HG03039 (cell line): ENCODE data around the gene PI16.

Experiments
- ATAC-seq: cut with Tn5 transposase; IDR thresholded peaks from one replicate; pipeline ENCODE4 v1.9.1; 2021; ENCODE audit warnings: mild to moderate bottlenecking, moderate library complexity; ENCODE audit not compliant: unreplicated experiment

PI16 gene

GRCh38 chr6:36955136-36955535 is 598 bp downstream of the PI16 start:
- ATAC-seq: no peak

DNA sequence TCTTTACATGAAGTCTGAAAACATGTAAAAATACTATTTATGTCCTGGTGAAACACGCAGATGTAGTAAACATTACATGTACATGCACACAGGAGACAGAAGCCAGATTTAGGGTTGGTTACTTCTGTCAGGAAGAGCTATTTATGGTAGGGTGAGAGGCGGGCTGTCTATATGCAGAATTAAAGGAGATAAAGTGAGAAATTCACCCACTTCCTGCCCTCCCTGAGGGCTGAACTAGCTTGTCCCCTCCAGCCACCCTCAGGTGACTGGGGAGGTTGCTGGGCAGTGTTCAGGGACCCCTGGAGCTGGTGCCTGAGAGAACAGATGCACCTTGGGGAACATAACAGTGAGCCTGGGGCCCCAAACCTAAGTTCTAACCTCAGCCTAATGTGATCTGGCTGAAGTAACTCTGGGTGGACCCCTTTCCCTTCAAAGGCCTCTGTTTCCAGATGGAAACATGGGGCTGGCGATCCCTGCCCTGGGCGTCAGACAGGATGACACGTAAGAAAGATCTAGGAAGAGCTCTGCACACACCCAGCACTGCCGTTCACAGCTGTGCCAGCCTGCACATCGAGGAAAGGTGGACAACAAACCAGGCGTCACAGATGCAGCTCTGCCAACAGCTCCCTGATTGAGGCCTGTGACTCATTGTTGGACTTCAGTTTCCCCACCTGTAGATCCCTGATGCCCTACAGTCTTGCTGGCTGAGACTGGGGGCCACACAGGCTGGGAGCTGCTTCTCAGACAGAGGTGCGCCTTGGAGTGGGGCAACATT is 1.3 kb downstream of the PI16 start:
- ATAC-seq: no peak

GRCh38 chr6:36956446-36956820 is 1.9 kb downstream of the PI16 start:
- ATAC-seq: no peak

- no peak for ATAC-seq
These were observed 3.3 kb downstream of the PI16 start for GRCh38 chr6:36957773-36958271.

DNA sequence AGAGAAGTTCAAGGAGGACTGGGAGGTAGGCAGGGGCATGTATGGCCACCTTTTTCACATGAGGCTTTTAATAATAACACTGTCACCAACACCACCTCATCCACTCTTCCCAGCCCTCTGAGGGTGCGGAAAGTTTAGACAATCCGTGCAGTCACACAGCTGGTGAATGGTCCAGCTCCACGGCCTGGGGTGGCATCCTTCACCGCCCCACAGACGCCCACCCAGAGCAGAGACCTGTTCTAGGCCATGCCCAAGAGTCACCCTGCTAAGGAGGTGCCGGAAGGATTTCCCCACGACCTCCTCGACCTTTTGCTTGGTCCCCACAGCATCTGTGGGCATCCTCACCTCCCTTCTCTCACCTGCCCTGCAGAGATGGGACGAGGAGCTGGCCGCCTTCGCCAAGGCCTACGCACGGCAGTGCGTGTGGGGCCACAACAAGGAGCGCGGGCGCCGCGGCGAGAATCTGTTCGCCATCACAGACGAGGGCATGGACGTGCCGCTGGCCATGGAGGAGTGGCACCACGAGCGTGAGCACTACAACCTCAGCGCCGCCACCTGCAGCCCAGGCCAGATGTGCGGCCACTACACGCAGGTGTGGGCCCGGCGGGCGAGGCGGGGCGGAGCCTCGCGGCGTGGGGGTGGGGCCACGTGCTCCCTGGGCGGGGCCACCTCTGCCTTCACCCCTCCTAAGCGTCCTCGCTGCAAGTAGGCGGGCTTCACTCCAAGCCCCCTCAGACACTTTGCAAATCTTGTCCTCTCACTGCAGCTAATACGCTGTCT is 4.4 kb downstream of the PI16 start:
- no peak for ATAC-seq

- ATAC-seq: no peak
These were observed 5.2 kb downstream of the PI16 start for GRCh38 chr6:36959555-36960250.

DNA sequence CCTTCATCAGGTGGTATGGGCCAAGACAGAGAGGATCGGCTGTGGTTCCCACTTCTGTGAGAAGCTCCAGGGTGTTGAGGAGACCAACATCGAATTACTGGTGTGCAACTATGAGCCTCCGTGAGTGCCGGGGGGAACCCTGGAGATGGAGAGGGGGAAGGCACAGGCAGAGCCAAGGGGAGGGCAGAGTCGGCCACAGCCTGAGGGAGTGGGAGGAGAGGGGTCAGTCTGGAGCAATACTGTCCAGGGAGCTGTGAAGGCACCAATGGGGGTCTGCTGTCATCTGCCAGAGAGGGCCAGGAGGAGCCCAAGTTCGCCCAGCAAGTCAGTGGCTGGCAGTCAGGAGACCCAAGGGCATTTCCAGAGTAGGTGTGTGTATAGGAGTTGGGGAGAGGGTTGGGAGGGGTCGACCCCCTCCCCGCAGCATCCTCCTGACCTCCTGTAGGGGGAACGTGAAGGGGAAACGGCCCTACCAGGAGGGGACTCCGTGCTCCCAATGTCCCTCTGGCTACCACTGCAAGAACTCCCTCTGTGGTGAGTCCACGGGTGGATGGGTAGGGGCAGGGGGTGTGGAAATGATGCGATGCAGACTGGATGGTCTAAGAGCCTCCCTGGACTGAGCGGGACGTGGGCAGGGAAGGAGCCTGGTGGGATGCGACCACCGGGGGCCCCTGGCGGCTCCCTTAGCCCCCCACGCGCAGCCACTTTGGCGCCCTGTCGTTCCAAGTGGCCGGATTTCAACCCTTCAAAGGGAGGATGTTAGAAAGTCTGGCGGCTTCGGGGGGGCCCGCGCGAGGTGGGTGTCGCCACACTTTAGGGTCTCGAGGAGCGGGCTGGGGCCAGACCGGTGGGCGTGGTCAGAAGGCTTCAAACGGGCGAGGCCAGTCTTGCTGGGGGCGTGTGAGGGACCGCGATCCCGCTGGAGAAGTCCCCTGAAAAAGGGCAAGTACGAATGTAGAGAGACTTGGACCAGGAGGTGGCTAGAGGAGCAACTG is 7.2 kb downstream of the PI16 start:
- no peak for ATAC-seq

- ATAC-seq: no peak
These were observed 8.3 kb downstream of the PI16 start for GRCh38 chr6:36962874-36963273.

GRCh38 chr6:36963451-36964290 is 9.1 kb downstream of the PI16 start:
- ATAC-seq: no peak

- no peak for ATAC-seq
These were observed 9.8 kb downstream of the PI16 start for GRCh38 chr6:36964349-36964748.

GRCh38 chr6:36964908-36965307 is 10.4 kb downstream of the PI16 start:
- ATAC-seq: no peak

GRCh38 chr6:36967301-36967700 is 12.8 kb downstream of the PI16 start:
- no peak for ATAC-seq

GRCh38 chr6:36967757-36968156 is 13.2 kb downstream of the PI16 start:
- ATAC-seq: no peak

DNA sequence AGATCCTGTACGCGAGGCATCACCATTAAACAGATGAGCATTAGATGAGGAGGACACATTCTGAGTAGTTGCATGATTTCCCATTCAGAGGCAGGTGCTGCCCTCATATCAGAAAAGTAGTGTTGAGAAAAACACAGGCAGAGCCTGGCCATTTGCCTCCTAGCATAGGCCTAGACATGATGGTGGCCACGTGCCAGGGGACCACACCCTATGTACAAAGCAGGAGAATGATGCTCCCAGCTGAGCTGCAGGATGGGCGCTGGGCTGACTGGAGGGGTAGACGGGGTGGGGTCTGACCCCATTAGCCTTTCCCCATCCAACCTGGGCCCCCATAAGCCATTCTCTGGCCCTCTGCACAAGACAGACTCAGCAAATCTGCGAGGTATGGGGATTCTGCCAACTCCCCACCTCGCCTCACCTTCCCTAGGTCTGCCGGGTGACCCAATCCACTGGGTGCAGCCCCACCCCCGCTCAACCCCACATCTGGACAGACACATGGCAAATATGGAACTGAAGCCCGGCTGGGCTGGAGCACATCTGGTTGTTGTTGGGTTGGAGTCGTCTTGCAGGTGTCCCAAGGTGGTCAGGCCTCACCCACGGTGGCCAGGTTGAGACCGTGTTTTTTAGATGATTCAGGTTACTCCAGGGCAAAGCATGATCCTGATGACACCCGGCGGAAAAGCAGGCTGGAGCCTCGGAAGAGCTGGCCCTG is 13.9 kb downstream of the PI16 start:
- no peak for ATAC-seq

GRCh38 chr6:36969240-36969691 is 14.7 kb downstream of the PI16 start:
- ATAC-seq: no peak

DNA sequence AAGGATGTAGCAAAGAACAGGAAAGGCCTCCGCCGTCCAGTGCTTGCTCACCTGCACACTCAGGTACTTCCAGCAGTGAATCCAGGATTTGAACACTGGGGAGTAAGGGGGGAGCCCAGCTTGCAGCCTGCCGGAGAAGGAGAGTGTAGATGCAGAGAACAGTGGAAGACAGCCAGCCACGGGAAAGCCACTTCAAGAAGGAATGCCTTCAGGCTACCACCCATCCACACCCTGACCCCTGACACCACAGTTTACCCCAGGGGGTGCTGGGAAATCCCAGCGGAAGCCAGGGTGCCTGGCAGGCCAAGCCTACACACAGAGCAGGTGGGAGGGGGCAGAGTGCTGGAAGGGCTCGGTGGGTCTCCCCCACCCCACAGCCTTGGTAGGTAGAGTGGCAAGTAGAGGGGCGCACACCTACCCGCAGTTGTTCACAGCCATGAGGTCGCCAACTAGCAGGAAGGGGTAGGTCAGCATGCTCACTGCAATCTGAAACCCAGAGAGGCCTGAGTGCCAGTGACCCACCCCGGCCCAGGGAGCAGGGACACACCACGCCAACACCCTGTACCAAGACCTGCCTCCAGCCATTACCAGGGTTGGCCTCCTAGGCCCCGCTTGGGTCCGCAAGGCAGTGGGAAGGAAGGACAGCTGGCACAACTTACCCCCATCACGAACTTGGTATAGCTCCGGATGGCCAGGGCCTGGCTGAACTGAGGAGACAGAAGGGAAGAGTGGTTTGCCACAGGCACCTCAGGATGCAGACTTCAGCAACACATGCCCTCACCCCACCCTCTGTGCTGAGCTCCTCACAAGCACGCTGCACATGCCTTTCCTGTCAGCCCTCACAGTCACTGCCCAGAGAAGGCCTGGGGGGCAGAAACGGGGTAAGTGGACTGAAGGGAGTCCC is 15.7 kb downstream of the PI16 start:
- ATAC-seq: no peak

DNA sequence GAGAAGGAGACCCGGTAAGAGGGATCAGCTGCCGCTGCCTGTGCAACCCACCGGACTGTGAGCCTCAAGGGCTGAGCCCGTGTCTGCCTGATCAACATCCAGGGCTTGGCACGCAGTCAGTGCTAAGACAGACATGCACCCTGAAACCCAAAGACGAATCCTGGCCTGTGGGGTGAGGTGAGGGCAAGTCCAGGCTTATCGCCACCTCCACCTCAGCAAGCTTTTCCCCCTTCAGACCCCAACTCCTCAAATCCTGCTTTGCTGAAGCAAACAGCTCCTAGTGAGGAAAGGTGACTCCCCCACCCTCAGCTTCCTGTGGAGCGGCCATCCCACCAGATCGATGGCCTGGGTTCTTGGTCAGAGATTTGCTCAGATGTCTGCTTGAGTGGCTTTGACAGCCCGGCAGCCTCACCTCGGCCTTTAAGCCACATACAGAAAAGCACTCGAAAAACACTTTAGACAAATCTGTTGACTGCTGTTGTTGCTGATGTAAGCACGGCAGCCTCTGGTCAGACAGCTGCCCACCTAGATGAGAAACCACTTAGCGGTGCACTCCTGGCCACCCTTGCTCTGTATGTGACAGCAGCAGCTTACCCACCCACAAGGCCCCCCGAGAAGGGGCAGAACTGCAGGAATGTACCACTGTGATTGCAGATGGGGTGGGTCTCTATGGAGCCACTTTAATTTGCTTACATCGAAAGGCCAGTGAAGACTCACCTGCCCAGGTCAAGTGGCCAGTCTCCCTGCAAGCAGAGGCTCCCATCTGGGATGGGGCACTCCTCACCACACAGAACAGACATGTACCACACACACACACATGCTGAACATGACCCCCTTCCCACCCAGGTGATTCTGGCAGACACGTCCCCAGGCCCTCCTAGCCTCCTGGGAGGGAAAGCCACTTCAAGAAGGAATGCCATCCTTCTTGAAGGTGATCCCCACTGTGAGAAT is 16.6 kb downstream of the PI16 start:
- ATAC-seq: no peak
